GM18519 (cell line): Measurements from ENCODE around the gene CPZ.

Experiments
- ATAC-seq: cut with Tn5 transposase; IDR thresholded peaks from one replicate; pipeline ENCODE4 v1.9.1; 2021; ENCODE audit warnings: mild to moderate bottlenecking, moderate library complexity; ENCODE audit not compliant: unreplicated experiment, low FRiP score

Gene CPZ

DNA sequence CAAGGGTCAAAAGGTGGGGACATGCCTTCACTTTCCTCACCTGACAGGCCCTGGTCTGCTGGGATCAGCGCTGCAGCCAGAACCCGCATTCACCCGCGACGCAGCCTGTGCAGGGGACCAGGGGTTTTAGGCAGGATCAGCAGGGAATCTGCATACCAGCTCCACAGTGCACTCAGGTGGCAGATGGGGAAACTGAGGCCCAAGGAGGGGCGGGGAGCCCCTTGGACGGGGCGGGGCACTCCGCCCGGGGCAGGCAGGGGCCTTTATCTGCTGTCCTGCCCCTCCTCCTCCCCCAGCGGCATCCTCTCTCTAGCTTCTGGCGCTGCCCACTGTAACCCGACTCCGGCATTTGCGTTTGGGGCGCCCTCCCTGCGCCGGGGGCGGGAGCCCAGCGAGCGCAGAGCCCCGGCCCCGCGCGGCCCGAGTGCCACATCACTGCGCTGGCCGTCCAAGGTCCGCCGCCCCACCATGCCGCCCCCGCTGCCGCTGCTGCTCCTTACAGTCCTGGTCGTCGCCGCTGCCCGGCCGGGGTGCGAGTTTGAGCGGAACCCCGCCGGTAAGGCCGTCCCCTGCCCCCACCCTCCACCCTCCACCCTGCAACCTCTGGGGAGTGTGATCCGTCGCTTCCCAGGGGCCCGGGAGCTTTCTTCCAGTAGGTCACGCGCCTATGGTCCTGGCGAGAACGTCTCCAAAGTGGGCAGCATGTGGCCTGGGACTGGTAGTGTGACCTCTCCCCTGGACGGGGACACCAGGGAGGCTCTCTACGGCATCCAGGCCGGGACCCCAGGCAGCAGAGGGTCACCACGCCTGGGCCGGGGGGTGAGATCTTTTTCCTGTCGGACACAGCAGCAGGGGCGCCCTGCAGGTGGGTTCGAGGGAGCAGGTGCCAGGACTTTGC lies at the start of gene CPZ:
Gene CPZ, plus strand, starts transcription at position 400 of the 898 bp plus-strand sequence. Its CDS starts 69 bp downstream, at position 469.
- no peak for ATAC-seq

DNA sequence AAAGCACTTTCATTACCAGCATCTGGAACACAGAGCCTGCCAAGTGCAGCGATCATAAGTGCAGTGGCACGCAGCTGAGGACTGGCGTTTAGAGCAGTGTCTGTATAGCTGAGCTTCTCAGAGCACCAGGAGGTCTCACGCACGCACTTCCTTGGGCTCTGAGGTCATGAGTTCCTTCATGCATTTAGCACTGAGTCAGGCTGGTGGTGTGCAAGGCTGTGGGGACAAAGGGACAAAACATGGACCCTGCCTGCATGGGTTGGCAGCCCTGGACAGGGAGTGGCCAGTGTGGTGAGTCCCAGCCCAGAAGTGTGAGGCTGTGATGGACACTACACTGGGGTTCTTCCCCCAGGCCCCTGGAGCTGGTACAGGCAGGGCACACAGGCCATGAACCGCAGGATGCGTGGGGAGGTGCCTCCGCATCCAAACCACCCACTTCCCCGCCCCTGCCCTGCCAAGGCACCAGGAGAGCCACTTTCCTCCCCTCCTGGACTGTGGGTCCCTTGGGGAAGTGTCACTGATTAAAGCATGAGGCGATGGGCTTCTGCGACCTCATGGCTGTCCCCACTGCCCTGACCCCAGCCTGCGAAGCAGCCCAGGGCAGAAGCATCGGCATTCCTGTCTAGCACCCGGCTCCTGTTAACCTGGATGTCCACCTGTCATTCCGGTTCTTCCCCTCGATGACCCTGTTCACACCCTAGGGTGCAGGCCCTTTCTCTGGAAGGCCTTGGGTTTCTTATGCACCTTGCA lies 49.6 kb upstream of the CPZ start:
- ATAC-seq, result no peak

DNA sequence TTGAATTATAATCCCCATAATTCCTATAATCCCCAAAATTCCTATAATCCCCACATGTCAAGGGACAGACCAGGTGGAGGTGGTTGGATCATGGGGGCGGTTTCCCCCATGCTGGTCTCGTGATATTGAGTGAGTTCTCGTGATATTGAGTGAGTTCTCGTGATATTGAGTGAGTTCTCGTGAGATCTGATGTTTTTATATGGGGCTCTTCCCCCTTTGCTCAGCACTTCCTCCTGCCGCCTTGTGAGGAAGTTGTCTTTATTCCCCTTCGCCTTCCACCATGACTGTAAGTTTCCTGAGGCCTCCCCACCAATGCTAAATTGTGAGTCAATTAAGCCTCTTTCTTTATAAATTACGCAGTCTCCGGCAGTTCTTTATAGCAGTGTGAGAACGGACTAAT lies 48.9 kb upstream of the CPZ start:
- no peak for ATAC-seq

DNA sequence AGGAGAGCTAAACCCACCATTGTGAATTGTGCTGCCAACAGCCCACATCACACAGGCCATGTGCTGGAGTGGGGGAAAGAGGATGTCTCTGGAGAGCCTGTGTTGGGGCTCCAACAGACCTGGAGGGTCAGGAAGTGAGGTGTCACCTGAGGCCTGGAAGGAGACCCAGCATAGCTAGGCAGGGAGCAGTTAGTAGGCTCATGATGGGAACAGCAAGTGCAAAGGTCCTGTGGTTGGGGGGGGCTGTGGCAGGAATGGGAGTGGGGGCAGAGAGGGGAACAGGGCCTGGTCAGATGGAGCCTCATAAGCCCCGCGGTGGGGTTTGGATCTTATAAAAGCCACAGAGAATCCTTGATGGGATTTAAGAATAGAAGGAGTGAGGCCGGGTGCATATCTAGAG lies 48.3 kb upstream of the CPZ start:
- ATAC-seq, result no peak

DNA sequence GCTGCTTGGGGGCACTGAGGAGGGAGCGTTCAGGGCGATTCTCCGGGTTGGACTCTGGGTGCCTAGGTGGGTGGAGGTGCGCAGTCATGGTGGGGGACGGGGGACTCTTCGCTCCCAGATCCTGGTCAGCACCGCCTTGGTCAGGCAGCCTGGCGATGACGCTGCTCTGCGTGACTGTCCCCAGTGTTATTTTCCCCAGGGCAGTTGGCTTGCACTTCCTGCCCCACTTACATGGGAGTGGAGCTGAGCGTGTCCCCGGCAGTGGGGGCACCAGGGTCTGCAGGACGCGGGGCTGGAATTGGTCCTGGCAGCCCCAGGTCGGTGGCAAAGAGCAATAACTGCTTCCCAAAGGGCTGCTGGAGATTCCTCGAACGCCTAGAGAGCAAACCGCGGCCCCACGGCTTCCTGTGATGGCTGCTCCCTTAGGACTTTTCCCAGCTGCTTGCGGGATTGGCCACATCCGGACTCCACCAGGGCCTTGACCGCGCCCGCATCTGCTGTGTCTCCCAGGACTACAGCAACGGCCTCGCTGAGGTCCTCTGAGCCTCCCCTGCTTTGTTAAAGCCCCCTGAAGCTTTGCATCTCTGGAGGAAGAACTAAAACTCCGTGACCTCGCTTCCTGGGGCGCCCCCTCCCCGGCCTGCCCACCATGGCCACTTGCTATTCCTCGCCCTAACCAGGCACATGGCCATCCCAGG lies 47.7 kb upstream of the CPZ start:
- no peak for ATAC-seq

DNA sequence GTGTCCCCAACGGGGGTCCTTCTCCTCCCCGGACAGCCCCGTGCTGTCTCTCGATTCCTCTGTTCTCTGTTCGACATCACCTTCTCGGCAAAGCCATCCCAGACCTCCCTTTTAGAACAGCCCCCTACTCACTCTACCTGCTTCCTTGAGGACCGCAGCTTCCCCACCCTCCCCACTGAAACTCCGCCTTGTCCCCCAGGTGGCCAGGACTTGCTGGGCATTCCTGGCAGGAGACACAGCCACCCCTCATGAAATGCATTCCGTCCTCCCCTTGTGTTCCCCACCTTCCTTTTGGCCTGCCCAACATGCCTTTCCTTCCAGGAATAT lies 47.2 kb upstream of the CPZ start:
- no peak for ATAC-seq

DNA sequence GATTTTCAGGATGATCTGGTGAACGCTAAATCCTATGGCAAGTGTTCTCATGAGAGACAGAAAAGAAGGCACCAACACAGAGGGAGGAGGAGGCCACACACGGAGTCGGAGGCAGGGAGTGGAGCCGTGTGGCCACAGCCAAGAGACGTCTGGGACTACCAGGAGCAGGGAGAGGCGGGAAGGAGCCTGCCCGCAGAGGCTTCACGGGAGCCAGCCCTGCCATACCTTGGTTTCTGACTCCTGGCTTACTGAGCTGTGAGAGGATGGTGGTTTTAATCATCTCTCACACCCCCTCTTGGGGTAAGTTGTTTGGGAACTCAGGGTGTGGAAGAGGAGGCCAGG lies 45.8 kb upstream of the CPZ start:
- no peak for ATAC-seq

DNA sequence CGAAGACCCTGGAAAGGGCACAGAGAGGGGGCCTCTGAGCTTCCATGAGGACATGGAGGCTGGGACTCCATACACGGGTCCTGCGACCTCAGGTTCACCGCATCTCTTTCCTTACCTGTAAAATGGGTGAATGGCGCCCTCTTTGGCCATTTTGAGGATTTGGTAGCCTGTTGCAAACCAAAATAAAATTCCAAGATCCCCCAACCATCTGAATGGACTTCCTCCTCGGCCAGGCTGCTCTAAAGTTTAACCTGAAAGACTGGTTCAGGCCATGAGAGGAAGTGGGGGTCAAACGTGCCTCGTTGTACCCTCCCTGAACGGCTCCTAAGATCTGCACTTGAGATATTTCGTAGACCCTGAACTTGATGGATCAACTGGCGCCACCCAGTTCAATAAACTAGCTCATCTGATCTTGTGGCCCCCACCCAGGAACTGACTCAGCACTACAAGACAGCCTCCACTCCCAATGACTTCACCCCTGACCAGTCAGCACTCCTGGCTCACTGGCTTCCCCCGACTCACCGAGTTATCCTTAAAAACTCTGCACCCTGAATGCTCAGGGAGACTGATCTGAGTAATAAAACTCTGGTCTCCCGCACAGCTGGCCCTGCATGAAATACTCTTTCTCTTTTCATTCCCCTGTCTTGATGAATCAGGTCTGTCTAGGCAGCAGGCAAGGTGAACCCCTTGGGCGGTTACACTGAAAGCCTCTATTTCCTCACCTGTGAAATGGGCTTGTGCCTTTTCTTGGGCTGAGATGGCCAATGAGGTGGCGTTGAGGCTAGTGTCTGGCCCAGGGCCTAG lies 45.3 kb upstream of the CPZ start:
- no peak for ATAC-seq

DNA sequence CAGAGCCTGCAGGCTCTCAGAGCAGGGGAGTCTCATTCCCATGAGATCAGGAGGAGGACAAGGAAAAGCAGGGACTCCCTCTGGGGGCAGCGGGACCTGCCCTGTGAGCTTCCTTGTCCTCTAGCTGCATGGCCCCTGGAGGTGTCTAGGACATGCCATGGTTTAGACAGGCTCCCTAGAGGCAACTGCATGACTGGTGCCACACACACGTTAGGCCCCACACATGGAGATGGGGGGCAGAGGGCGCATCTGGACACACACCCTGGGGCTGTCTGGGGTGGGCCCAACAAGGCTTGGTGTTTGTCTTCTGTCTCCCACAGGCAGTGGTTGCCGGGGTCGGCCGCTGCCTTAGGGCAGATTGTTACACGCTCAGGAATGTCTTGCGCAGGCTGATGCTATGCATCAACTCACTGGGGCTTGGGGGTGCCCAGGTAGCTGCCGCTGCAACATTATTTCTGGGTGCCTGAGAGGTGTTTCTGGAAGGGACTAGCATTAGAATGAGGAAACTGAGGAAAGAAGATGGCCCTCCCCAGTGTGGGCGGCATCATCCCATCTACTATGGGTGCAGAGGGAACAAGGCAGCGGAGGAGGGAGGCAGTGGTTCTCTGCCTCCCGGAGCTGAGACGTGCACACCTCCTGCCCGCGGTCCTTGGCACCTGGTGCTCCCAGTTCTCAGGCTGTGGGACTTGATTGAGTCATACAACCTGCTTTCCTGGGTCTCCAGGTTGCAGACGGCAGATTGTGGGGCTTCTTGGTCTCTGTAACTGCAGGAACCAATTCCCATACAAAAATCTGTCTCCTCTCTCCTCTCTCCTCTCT lies 44.4 kb upstream of the CPZ start:
- ATAC-seq, result no peak

DNA sequence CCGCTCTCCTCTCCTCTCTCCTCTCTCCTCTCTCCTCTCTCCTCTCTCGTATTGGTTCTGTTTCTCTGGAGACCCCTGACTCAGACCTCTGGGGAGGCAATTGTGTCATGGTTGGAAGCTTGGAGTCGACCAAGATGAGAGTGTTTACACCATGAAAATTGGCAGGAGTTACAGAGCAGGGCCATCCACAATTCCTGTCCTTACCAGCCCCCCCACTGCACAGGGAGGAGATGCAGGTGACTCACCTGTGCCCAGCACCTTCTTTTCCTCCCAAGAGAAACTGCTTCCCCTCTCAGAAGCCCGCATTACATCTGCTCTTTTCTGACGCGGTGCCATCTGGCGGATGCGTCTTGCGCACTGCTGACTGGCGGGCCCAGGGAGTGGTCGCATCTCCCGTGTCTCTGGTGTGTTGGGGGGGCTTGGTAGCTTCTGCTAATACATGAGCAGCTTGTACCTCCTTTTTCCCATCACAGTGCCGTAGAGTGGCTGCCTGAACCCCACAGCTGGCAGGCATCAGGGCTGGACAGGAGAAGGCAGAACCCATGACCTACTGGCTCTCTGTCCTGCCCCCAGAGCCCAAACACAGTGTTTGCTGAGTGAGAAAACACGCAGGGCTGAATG lies 43.7 kb upstream of the CPZ start:
- no peak for ATAC-seq

DNA sequence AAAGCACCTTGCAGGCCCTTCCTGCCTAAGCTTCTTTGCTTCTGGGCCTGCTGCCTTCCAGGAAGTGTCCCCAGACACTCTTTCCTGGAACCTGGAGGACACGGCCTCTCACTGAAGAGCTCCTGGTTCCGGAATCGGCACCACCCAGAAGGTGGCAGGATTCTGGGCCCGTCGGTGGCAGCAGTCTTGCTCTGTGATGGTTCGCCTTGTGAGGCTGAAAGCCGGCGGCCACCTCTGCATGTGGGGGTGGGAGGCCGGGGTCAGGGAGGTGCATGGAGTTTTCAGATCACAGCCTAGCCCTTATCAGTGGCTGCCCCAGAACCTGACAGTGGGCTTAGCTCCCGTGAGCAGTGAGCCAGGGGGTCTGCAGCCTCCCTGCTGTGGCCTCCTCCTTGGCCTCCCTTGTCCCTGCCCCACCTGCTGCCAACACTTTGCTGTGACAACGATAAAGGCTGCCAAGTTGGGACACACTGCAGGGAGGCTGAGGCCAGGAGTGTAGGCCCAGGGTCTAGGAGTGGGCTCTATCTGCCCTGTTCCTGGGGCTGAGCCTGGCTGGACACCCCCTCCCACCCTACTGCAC lies 43.1 kb upstream of the CPZ start:
- ATAC-seq, result no peak

DNA sequence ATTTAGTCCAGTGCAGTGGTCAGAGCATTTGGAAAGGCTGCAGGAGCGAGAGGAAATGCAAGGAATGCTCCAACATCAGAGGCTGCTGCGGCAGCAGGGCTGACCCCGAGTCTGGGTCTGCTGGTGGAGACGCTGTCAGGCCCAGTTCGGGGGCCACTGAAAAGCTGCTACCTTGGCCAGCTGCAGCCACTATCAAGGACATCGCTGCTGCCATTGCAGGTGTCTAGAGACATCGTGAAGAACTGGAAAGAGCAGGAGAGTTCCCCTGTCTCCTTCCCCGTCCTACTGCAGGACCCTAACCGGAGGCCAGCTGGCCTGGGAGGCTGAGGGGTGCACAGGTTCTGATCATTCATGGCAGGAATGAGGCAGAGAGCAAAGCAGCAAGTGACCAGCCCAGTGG lies 41.9 kb upstream of the CPZ start:
- no peak for ATAC-seq

DNA sequence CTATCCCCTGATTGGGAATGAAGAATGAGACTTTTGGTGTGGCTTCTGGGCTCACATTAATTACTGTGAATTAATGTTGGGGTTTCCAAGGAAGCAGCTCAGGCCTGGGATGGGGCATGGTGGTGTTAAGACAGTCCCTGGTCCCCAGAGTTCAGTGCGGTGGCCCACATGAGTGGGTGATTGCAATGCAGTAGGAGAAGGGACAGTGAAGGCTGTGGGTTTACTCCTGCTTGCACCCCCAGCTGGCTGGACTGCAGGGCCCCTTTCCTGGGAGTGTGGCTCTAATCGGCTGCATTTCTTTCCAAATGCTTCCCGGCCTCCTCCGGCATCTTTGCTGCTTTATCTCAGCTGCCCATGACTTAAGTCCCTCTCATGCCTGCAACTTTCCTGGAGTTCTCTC lies 40.5 kb upstream of the CPZ start:
- no peak for ATAC-seq

DNA sequence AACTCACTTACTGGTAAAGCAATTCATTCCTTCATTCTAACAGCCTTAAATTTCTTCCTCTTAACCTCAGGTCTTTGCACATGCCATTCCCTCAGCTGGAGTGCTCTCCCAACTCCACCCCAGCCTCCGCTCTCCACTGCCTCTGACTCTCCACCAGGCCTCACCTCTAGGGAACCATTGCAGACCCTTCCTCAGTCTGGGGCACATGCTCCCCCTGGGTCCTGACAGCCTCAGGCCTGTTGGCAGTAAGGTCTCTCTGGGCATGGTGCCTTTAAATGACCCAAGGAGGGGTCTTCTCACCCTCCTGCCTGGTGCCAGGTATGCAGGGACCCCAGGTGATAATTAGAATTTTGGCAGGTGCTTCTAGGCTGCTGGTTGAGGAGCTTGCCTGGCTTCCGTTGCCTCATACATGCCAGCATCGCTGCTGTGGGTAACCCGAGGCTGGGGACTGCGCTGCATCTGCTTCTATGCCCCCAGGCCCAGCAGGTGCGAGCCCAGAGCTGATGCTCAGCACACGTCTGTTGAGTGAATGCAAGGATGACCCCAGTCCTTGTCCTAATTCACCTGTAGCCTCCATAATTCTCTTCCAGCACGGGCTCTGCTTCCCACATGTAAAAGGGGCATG lies 39.9 kb upstream of the CPZ start:
- ATAC-seq, result no peak

DNA sequence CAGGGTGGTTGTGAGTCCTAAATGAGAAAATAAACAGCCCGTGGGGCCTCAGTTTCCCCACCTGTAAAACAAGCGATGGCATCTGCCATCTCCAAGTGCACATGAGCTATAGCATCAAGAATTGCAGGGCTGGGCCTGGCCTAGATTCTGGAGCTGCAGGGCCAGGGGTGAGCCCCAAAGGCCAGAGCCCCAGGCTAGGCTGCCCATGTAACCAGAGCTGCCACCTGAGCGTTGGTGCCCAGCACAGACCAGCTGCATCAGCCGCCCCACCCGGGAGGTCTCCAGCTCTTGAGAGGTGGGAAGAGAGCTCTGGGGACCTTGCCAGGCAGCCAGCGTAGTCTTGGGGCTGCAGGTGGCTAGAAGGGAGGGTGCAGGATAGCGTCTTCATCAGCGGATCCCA lies 39.3 kb upstream of the CPZ start:
- ATAC-seq, result no peak

DNA sequence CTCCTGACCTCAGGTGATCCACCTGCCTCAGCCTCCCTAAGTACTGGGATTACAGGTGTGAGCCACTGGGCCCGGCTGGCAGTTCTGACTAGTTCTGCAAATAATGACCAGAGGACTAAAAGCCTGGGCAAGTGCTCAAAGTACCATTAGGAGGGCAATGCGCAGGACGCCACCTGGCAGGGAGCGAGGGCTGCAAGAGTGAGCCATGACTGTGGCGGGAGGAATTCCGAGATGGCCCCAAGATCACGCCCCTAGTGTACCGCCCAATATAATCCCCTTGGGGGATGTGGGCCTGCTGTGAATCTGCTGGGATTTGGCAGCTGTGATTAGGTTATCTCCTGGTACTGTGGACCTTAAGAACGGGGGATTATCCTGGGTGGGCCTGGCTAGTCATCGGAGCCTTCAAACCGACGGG lies 38.6 kb upstream of the CPZ start:
- ATAC-seq, result no peak

DNA sequence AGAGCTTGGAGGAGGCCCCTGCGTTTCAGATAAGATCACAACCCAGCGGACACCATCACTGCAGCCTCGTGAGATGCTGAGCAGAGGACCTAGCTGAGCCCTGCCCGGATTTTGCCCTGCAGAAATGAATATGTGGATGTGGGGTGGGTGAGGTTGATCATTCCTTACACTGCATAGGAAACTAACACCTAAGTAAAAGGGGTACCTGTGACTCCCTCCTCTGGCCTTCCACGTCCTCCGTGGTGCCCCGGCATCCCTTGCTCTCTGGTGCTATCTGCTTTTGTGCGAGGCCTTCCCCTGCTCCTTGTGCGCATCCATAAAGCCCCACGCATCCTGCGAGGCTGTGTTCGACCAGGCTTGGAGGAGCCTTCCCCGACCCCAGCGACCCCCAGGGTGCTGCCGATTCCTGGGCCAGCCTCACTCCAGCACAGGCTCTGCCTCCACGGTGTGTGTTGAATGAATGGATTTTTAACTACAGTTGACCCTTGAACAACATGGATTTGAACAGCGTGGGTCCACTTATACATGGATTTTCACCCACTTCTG lies 37.9 kb upstream of the CPZ start:
- ATAC-seq, result no peak

DNA sequence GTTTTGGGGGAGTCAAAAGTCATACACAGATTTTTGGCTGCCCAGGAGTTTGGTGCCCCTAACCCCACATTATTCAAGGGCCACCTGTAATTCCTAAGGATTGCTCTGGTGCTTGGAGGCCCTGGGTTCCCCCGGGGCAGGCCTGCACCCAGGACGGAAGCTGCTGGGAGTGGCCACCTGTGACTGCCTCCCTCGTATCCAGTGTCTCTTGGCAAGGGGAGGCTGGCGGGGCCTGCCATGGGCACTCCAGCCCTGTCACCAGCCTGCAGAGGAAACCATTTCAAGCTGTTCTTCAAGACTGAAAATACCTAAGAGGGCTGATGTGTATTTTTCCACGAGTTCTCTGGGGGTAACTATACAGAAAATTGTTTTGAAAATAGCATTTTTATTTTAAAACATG lies 36.8 kb upstream of the CPZ start:
- ATAC-seq, result no peak
